Muscle layer of duodenum (tissue), 2 donors: Measurements from ENCODE around the gene C14orf39.
A peak's percentile ranks its signal among the peaks of the same experiment; 100 is the strongest.

ENCODE experiments used
- H3K27ac ChIP-seq: one replicate; pipeline ENCODE4 v1.7.0; 2013; ENCODE audit warnings: mild to moderate bottlenecking, low read length
- H3K27me3 ChIP-seq: one replicate; pipeline ENCODE4 v1.7.0; 2013; ENCODE audit warnings: low read depth, mild to moderate bottlenecking, control low read depth, low read length
- H3K36me3 ChIP-seq, 2 donors: one replicate each; pipeline ENCODE4 v1.7.0; 2013; ENCODE audit warnings: low read length in 2 of 2, control low read depth in 1 of 2, mild to moderate bottlenecking in 1 of 2; ENCODE audit not compliant: insufficient read depth in 2 of 2, control insufficient read depth in 1 of 2
- H3K4me1 ChIP-seq, 2 donors: one replicate each; pipeline ENCODE4 v1.7.0; 2013; ENCODE audit warnings: low read length in 2 of 2, mild to moderate bottlenecking in 2 of 2, control low read depth in 1 of 2, moderate library complexity in 1 of 2; ENCODE audit not compliant: insufficient read depth in 2 of 2, control insufficient read depth in 1 of 2
- H3K4me3 ChIP-seq, 2 donors: one replicate each; pipeline ENCODE4 v1.7.0; 2013; ENCODE audit warnings: low read length in 2 of 2, low read depth in 1 of 2, mild to moderate bottlenecking in 1 of 2
- H3K9me3 ChIP-seq, 2 donors: one replicate each; pipeline ENCODE4 v1.7.0; 2013; ENCODE audit warnings: low read length in 2 of 2, control low read depth in 1 of 2, mild to moderate bottlenecking in 1 of 2; ENCODE audit not compliant: control insufficient read depth in 1 of 2
- donor health status: healthy.

The C14orf39 gene

GRCh38 chr14:60485598-60486251 lies at the start of gene C14orf39:
C14orf39 (minus strand) TSS chr14:60486063; CDS start chr14:60485078, 985 bp downstream.
- Histone ChIP-seq H3K27me3 (peaks cover 23% of the 10 kb centered on the region), H3K36me3 (no peaks in the 10 kb centered on the region), H3K4me1 (peaks cover 0 to 10% of the 10 kb centered on the region in 2 donors), H3K27ac (no peak within 1 kb of the TSS), H3K9me3 (no peaks in the 10 kb centered on the region), H3K4me3 (peak within 1 kb of the TSS in 1 of 2 donors; percentile 51)

- Histone ChIP-seq H3K27ac (no peak overlapping the region), H3K4me1 (no peaks in the 10 kb centered on the region), H3K36me3 (no peaks in the 10 kb centered on the region), H3K4me3 (no peak overlapping the region), H3K27me3 (no peaks in the 10 kb centered on the region), H3K9me3 (no peaks in the 10 kb centered on the region)
Observed at GRCh38 chr14:60532442-60532841, 46.6 kb upstream of the C14orf39 start.

- no peak overlapping the region for H3K27ac ChIP-seq
- no peaks in the 10 kb centered on the region for H3K36me3 ChIP-seq
- peaks cover 0 to 3% of the 10 kb centered on the region in 2 donors for H3K9me3 ChIP-seq
- peaks cover 61% of the 10 kb centered on the region for H3K27me3 ChIP-seq
- H3K4me3 ChIP-seq: peak overlapping the region in 1 of 2 donors; percentile 60
- H3K4me1 ChIP-seq: peaks cover 0 to 23% of the 10 kb centered on the region in 2 donors
Observed at GRCh38 chr14:60515511-60516289, 29.8 kb upstream of the C14orf39 start.

- H3K4me1 ChIP-seq: peaks cover 0 to 31% of the 10 kb centered on the region in 2 donors
- H3K27me3 ChIP-seq: peaks cover 69% of the 10 kb centered on the region
- H3K9me3 ChIP-seq: peaks cover 0 to 3% of the 10 kb centered on the region in 2 donors
- peak overlapping the region; percentile 12 to 60 for H3K4me3 ChIP-seq
- no peak overlapping the region for H3K27ac ChIP-seq
- no peaks in the 10 kb centered on the region for H3K36me3 ChIP-seq
Observed at GRCh38 chr14:60514741-60515491, 29.1 kb upstream of the C14orf39 start.

GRCh38 chr14:60514378-60514740 lies 28.5 kb upstream of the C14orf39 start:
- H3K27ac ChIP-seq: no peak overlapping the region
- peaks cover 0 to 37% of the 10 kb centered on the region in 2 donors for H3K4me1 ChIP-seq
- peaks cover 0 to 3% of the 10 kb centered on the region in 2 donors for H3K9me3 ChIP-seq
- peak overlapping the region; percentile 12 to 60 for H3K4me3 ChIP-seq
- H3K36me3 ChIP-seq: no peaks in the 10 kb centered on the region
- H3K27me3 ChIP-seq: peaks cover 75% of the 10 kb centered on the region

GRCh38 chr14:60512973-60513571 lies 27.2 kb upstream of the C14orf39 start:
- Histone ChIP-seq H3K36me3 (no peaks in the 10 kb centered on the region), H3K4me3 (no peak overlapping the region), H3K4me1 (peaks cover 0 to 48% of the 10 kb centered on the region in 2 donors), H3K27ac (no peak overlapping the region), H3K9me3 (peaks cover 0 to 3% of the 10 kb centered on the region in 2 donors), H3K27me3 (peaks cover 83% of the 10 kb centered on the region)

- peaks cover 0 to 49% of the 10 kb centered on the region in 2 donors for H3K4me1 ChIP-seq
- no peak overlapping the region for H3K4me3 ChIP-seq
- H3K27me3 ChIP-seq: peaks cover 93% of the 10 kb centered on the region
- H3K36me3 ChIP-seq: no peaks in the 10 kb centered on the region
- no peak overlapping the region for H3K27ac ChIP-seq
- H3K9me3 ChIP-seq: peaks cover 0 to 3% of the 10 kb centered on the region in 2 donors
Observed at GRCh38 chr14:60512126-60512525, 26.3 kb upstream of the C14orf39 start.

GRCh38 chr14:60510951-60511599 lies 25.2 kb upstream of the C14orf39 start:
- Histone ChIP-seq H3K9me3 (peaks cover 0 to 3% of the 10 kb centered on the region in 2 donors), H3K27me3 (peaks cover 94% of the 10 kb centered on the region), H3K27ac (no peak overlapping the region), H3K4me1 (peaks cover 0 to 55% of the 10 kb centered on the region in 2 donors), H3K4me3 (peak overlapping the region in 1 of 2 donors; percentile 22), H3K36me3 (no peaks in the 10 kb centered on the region)

- peaks cover 96% of the 10 kb centered on the region for H3K27me3 ChIP-seq
- no peak overlapping the region for H3K4me3 ChIP-seq
- H3K4me1 ChIP-seq: peaks cover 0 to 51% of the 10 kb centered on the region in 2 donors
- H3K27ac ChIP-seq: no peak overlapping the region
- H3K9me3 ChIP-seq: peaks cover 0 to 3% of the 10 kb centered on the region in 2 donors
- no peaks in the 10 kb centered on the region for H3K36me3 ChIP-seq
Observed at GRCh38 chr14:60510254-60510950, 24.5 kb upstream of the C14orf39 start.
